T-helper 2 cell treated with Interferon-gamma antibody and Interleukin-4, amounts not matched to agents 5 μg/mL and 100 μg/mL, for 36 hours (primary cell): ENCODE measurements around the gene MAP4K2.

ENCODE experiments used
- DNase-seq: peaks from one replicate; pipeline ENCODE4 v3.0.0; 2021; ENCODE audit warnings: low spot score
- H3K27ac Mint-ChIP-seq: one replicate; pipeline ENCODE4 v1.8.0; 2021; ENCODE audit warnings: mild to moderate bottlenecking, mixed read lengths
- H3K27me3 Mint-ChIP-seq: one replicate; pipeline ENCODE4 v1.8.0; 2021; ENCODE audit warnings: low read depth, mixed read lengths
- H3K36me3 Mint-ChIP-seq: one replicate; pipeline ENCODE4 v1.8.0; 2021; ENCODE audit warnings: low read depth, mixed read lengths
- H3K4me1 Mint-ChIP-seq: one replicate; pipeline ENCODE4 v1.8.0; 2021; ENCODE audit warnings: low read depth, mixed read lengths
- H3K4me3 Mint-ChIP-seq: one replicate; pipeline ENCODE4 v1.8.0; 2022; ENCODE audit warnings: mild to moderate bottlenecking, moderate library complexity, mixed read lengths
- H3K9me3 Mint-ChIP-seq: one replicate; pipeline ENCODE4 v1.8.0; 2021; ENCODE audit warnings: mixed read lengths

MAP4K2 gene

GRCh38 chr11:64759131-64759721 is 43.8 kb downstream of the MAP4K2 start:
- H3K36me3 Mint-ChIP-seq: peaks cover 30% of the 10 kb centered on the region
- H3K27ac Mint-ChIP-seq: peak overlapping the region; percentile 65
- H3K4me1 Mint-ChIP-seq: peaks cover 37% of the 10 kb centered on the region
- H3K4me3 Mint-ChIP-seq: no peak overlapping the region
- H3K27me3 Mint-ChIP-seq: no peaks in the 10 kb centered on the region
- H3K9me3 Mint-ChIP-seq: no peaks in the 10 kb centered on the region
- DNase-seq: no peak

- H3K27ac Mint-ChIP-seq: no peak overlapping the region
- no peak overlapping the region for H3K4me3 Mint-ChIP-seq
- H3K9me3 Mint-ChIP-seq: no peaks in the 10 kb centered on the region
- DNase-seq: no peak
- no peaks in the 10 kb centered on the region for H3K27me3 Mint-ChIP-seq
- H3K4me1 Mint-ChIP-seq: peaks cover 30% of the 10 kb centered on the region
- H3K36me3 Mint-ChIP-seq: peaks cover 23% of the 10 kb centered on the region
Measured at GRCh38 chr11:64758330-64759079, 44.5 kb downstream of the MAP4K2 start.

GRCh38 chr11:64757549-64758329 is 45.3 kb downstream of the MAP4K2 start:
- Mint-ChIP-seq H3K4me3 (no peak overlapping the region), H3K36me3 (peaks cover 18% of the 10 kb centered on the region), H3K4me1 (peaks cover 23% of the 10 kb centered on the region), H3K9me3 (no peaks in the 10 kb centered on the region), H3K27me3 (no peaks in the 10 kb centered on the region), H3K27ac (peak overlapping the region; percentile 20)
- no peak for DNase-seq

GRCh38 chr11:64755681-64756361 is 47.2 kb downstream of the MAP4K2 start:
- Mint-ChIP-seq H3K4me3 (no peak overlapping the region), H3K9me3 (no peaks in the 10 kb centered on the region), H3K27ac (no peak overlapping the region)

GRCh38 chr11:64754919-64755662 is 47.9 kb downstream of the MAP4K2 start:
- Mint-ChIP-seq H3K36me3 (peaks cover 23% of the 10 kb centered on the region), H3K4me3 (no peak overlapping the region), H3K9me3 (no peaks in the 10 kb centered on the region), H3K27me3 (no peaks in the 10 kb centered on the region), H3K4me1 (peaks cover 7% of the 10 kb centered on the region), H3K27ac (no peak overlapping the region)
- DNase-seq: no peak

More at GRCh38 chr11:64755681-64756361, 47.2 kb downstream of the MAP4K2 start:
- H3K36me3 Mint-ChIP-seq: peaks cover 19% of the 10 kb centered on the region
- H3K4me1 Mint-ChIP-seq: peaks cover 7% of the 10 kb centered on the region
- H3K27me3 Mint-ChIP-seq: no peaks in the 10 kb centered on the region
- no peak for DNase-seq

GRCh38 chr11:64754124-64754918 is 48.7 kb downstream of the MAP4K2 start:
- H3K9me3 Mint-ChIP-seq: no peaks in the 10 kb centered on the region
- no peaks in the 10 kb centered on the region for H3K27me3 Mint-ChIP-seq

GRCh38 chr11:64753380-64754123 is 49.5 kb downstream of the MAP4K2 start:
- peaks cover 25% of the 10 kb centered on the region for H3K36me3 Mint-ChIP-seq
- H3K4me3 Mint-ChIP-seq: no peak overlapping the region
- no peaks in the 10 kb centered on the region for H3K27me3 Mint-ChIP-seq
- H3K4me1 Mint-ChIP-seq: peaks cover 6% of the 10 kb centered on the region
- H3K9me3 Mint-ChIP-seq: no peaks in the 10 kb centered on the region
- DNase-seq: no peak
- no peak overlapping the region for H3K27ac Mint-ChIP-seq

More at GRCh38 chr11:64754124-64754918, 48.7 kb downstream of the MAP4K2 start:
- H3K27ac Mint-ChIP-seq: no peak overlapping the region
- DNase-seq: no peak
- H3K4me3 Mint-ChIP-seq: no peak overlapping the region
- peaks cover 6% of the 10 kb centered on the region for H3K4me1 Mint-ChIP-seq
- peaks cover 25% of the 10 kb centered on the region for H3K36me3 Mint-ChIP-seq

- DNase-seq: no peak
- H3K27ac Mint-ChIP-seq: no peak overlapping the region
- H3K27me3 Mint-ChIP-seq: no peaks in the 10 kb centered on the region
- peaks cover 30% of the 10 kb centered on the region for H3K36me3 Mint-ChIP-seq
- H3K4me1 Mint-ChIP-seq: peaks cover 9% of the 10 kb centered on the region
- H3K9me3 Mint-ChIP-seq: no peaks in the 10 kb centered on the region
- no peak overlapping the region for H3K4me3 Mint-ChIP-seq
Measured at GRCh38 chr11:64753019-64753379, 50.0 kb downstream of the MAP4K2 start.

GRCh38 chr11:64752175-64752970 is 50.6 kb downstream of the MAP4K2 start:
- Mint-ChIP-seq H3K27ac (peak overlapping the region; percentile 13), H3K36me3 (peaks cover 30% of the 10 kb centered on the region), H3K27me3 (no peaks in the 10 kb centered on the region), H3K4me1 (peaks cover 10% of the 10 kb centered on the region), H3K9me3 (no peaks in the 10 kb centered on the region), H3K4me3 (no peak overlapping the region)
- DNase-seq: no peak

GRCh38 chr11:64751580-64751979 is 51.4 kb downstream of the MAP4K2 start:
- no peak for DNase-seq

GRCh38 chr11:64751136-64751535 is 51.9 kb downstream of the MAP4K2 start:
- Mint-ChIP-seq H3K36me3 (peaks cover 29% of the 10 kb centered on the region), H3K27ac (peak overlapping the region; percentile 23), H3K27me3 (no peaks in the 10 kb centered on the region), H3K4me1 (peaks cover 12% of the 10 kb centered on the region), H3K9me3 (no peaks in the 10 kb centered on the region), H3K4me3 (no peak overlapping the region)
- no peak for DNase-seq

More at GRCh38 chr11:64751580-64751979, 51.4 kb downstream of the MAP4K2 start:
- peak overlapping the region; percentile 23 for H3K27ac Mint-ChIP-seq
- H3K27me3 Mint-ChIP-seq: no peaks in the 10 kb centered on the region
- H3K36me3 Mint-ChIP-seq: peaks cover 29% of the 10 kb centered on the region
- no peak overlapping the region for H3K4me3 Mint-ChIP-seq
- no peaks in the 10 kb centered on the region for H3K9me3 Mint-ChIP-seq
- peaks cover 10% of the 10 kb centered on the region for H3K4me1 Mint-ChIP-seq
